Activated CD4-positive, alpha-beta T cell treated with anti-CD3 and anti-CD28 coated beads, Interleukin-2, Interleukin-4, amounts not matched to agents 100 ng/mL and 50 ng/mL, durations not matched to agents 16 hours and 8 hours (primary cell): Measurements from ENCODE around the gene NKX2-3.

ENCODE experiments used
- DNase-seq: peaks from one replicate; pipeline ENCODE4 v3.0.0-alpha.2; 2020; ENCODE audit warnings: low spot score

The NKX2-3 gene

GRCh38 chr10:99583687-99584086 lies 50.9 kb downstream of the NKX2-3 start:
- DNase-seq: no peak
